Measurements from ENCODE around the gene MXRA8.
"Not testable (repeated sequence)": the region's sequence is repeated elsewhere in the genome, so short reads cannot be mapped to it uniquely, and the experiment has no call there.

MXRA8 gene

GRCh38 chr1:1358433-1359271 is at the start of gene MXRA8:
Gene MXRA8 (minus strand): TSS chr1:1358555. CDS start chr1:1358504, 51 bp downstream.
- no peak for DNase-seq (ENCODE audit: low spot score)

GRCh38 chr1:1407636-1408318 is 49.4 kb upstream of the MXRA8 start:
- DNase-seq (ENCODE audit: low spot score), result no peak

GRCh38 chr1:1406821-1407635 is 48.7 kb upstream of the MXRA8 start, which contains the start of gene MRPL20:
Gene MRPL20 (minus strand): TSS chr1:1407293. CDS start chr1:1407217, 76 bp downstream.
- DNase-seq (ENCODE audit: low spot score), result peak; percentile 93

GRCh38 chr1:1406101-1406820 is 47.9 kb upstream of the MXRA8 start:
- DNase-seq (ENCODE audit: low spot score), result no peak

- no peak for DNase-seq (ENCODE audit: low spot score)
These were observed 45.3 kb upstream of the MXRA8 start for GRCh38 chr1:1403653-1404052.

GRCh38 chr1:1402901-1403392 is 44.6 kb upstream of the MXRA8 start:
- DNase-seq (ENCODE audit: low spot score), result not testable (repeated sequence)

GRCh38 chr1:1402072-1402900 is 43.9 kb upstream of the MXRA8 start:
- DNase-seq (ENCODE audit: low spot score), result no peak

- no peak for DNase-seq (ENCODE audit: low spot score)
These were observed 43.2 kb upstream of the MXRA8 start for GRCh38 chr1:1401457-1402010.

- no peak for DNase-seq (ENCODE audit: low spot score)
These were observed 42.5 kb upstream of the MXRA8 start for GRCh38 chr1:1400576-1401456.

GRCh38 chr1:1399872-1400575 is 41.7 kb upstream of the MXRA8 start:
- no peak for DNase-seq (ENCODE audit: low spot score)

- DNase-seq (ENCODE audit: low spot score), result peak; percentile 96
These were observed 41.0 kb upstream of the MXRA8 start, which contains the start of gene CCNL2 for GRCh38 chr1:1399187-1399871. Gene CCNL2 (minus strand): TSS chr1:1399335. CDS start chr1:1399306, 29 bp downstream.

- no peak for DNase-seq (ENCODE audit: low spot score)
These were observed 40.4 kb upstream of the MXRA8 start for GRCh38 chr1:1398677-1399186.

GRCh38 chr1:1397839-1398523 is 39.6 kb upstream of the MXRA8 start:
- DNase-seq (ENCODE audit: low spot score), result no peak

- DNase-seq (ENCODE audit: low spot score), result no peak
These were observed 36.8 kb upstream of the MXRA8 start for GRCh38 chr1:1395166-1395565.

- DNase-seq (ENCODE audit: low spot score), result no peak
These were observed 35.8 kb upstream of the MXRA8 start for GRCh38 chr1:1394116-1394515.

- DNase-seq (ENCODE audit: low spot score), result no peak
These were observed 35.1 kb upstream of the MXRA8 start for GRCh38 chr1:1393428-1393827.

GRCh38 chr1:1393014-1393413 is 34.7 kb upstream of the MXRA8 start:
- no peak for DNase-seq (ENCODE audit: low spot score)

Data from putamen (tissue), 1 donor.